Measurements from ENCODE around the gene FAM193A.

DNA sequence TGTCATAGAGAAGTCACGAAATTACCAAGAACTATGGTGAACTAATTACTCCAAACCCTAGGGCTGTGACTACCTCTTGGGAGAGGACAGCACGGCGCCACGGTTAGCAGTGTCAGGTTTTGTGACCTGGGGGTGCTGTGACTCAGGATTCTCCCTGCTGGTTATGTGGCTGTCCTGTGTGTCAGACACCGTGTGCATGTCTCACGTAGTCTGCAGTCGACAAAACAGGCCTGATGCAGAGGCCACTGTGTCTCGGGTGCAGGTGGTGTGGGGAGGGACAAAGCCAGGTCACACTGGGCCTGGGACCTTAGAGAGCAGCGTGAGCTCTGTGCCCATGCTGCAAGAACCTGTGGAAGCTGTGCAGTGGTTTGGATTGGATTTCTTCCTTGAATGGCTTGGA lies 185.6 kb downstream of the FAM193A start:
- TF ChIP-seq CTCF (IDR thresholded peaks at IDR 0.05 in 4 of 5, conservative IDR thresholded peaks at IDR 0.05 in 1 of 5) (no peak), POLR2A (IDR thresholded peaks at IDR 0.05) (no peak)

Data from gastrocnemius medialis (tissue), 4 donors.